ENCODE data around the gene LMO1. TPM values are rescaled to one million over a fixed set of nuclear protein-coding genes. Genes with fewer than 3 reads are reported as not detected.

The LMO1 gene
- total RNA-seq, 1 donor: not detected

DNA sequence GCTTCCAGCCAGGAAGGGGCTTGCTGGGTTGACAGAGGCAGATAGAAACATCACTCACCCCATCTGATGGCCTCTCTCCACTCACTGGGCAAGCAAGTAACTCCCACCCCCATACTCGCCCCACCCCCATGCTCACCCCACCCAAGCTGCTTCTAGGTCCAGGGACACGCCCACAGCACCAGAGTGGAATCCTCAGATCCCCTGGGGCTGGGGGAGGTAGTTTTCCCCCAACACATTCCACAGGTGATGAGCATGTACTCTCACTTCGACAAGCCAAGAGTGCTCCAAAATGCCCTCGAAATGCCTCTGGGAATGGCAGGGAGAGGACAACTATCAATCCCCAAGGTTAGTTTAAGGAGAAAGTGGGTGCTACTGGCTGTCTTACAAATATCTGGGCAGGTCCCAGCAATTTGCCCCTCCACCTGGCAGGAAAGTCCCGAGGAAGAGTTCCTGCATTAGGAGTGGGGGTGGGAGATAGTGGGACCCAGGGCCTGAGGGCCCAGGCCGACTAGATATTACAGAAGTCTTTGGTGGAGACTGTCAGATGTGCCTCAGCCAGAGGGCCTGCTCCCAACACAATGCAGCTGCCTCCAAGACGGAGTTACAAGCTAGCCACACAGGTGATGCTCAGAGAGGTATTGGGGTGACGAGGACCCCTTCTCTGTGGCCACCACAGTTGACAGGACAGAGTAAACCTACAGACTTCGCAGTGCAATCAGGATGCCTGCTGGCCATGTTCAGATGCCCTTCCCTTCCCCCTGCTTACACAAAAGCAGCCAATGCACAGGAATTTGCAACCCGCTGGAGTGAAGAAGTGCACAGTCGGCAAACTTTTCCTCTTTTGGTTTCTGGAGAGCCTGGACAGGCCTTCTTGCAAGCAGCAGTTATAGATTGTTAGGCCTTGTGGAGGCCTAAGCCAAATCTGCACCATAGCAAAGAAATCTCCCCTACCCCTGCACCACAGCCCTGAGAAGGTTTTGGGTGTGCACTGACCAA lies 2.9 kb upstream of the LMO1 start:
- no peaks in the 10 kb centered on the region for H3K79me2 ChIP-seq (ENCODE audit: insufficient read depth, low read length)
- H4K20me1 ChIP-seq (ENCODE audit: insufficient read depth, low read length): peaks cover 3% of the 10 kb centered on the region
- H3K36me3 ChIP-seq (ENCODE audit: insufficient read depth, low read length): no peaks in the 10 kb centered on the region
- no peak overlapping the region for H3K4me3 ChIP-seq (ENCODE audit: insufficient read depth, low read length)
- H3K9me3 ChIP-seq (ENCODE audit: low read depth, low read length): no peaks in the 10 kb centered on the region
- H3K4me2 ChIP-seq (ENCODE audit: insufficient read depth, low read length): no peak overlapping the region
- peaks cover 87% of the 10 kb centered on the region for H3K27me3 ChIP-seq (ENCODE audit: insufficient read depth, low read length)
- TF ChIP-seq, protein P1, sequence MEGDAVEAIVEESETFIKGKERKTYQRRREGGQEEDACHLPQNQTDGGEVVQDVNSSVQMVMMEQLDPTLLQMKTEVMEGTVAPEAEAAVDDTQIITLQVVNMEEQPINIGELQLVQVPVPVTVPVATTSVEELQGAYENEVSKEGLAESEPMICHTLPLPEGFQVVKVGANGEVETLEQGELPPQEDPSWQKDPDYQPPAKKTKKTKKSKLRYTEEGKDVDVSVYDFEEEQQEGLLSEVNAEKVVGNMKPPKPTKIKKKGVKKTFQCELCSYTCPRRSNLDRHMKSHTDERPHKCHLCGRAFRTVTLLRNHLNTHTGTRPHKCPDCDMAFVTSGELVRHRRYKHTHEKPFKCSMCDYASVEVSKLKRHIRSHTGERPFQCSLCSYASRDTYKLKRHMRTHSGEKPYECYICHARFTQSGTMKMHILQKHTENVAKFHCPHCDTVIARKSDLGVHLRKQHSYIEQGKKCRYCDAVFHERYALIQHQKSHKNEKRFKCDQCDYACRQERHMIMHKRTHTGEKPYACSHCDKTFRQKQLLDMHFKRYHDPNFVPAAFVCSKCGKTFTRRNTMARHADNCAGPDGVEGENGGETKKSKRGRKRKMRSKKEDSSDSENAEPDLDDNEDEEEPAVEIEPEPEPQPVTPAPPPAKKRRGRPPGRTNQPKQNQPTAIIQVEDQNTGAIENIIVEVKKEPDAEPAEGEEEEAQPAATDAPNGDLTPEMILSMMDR (IDR thresholded peaks at IDR 0.05; ENCODE audit: extremely low read depth, low read depth, low read length): no peak
- peak; percentile 73 for DNase-seq (ENCODE audit: insufficient read length, low spot score, missing footprints)
- H3K27ac ChIP-seq (ENCODE audit: low read depth, low read length): no peak overlapping the region
- no peak overlapping the region for H2AFZ ChIP-seq (ENCODE audit: low read length)
- H3K4me1 ChIP-seq (ENCODE audit: insufficient read depth, low read length): peaks cover 11% of the 10 kb centered on the region

DNA sequence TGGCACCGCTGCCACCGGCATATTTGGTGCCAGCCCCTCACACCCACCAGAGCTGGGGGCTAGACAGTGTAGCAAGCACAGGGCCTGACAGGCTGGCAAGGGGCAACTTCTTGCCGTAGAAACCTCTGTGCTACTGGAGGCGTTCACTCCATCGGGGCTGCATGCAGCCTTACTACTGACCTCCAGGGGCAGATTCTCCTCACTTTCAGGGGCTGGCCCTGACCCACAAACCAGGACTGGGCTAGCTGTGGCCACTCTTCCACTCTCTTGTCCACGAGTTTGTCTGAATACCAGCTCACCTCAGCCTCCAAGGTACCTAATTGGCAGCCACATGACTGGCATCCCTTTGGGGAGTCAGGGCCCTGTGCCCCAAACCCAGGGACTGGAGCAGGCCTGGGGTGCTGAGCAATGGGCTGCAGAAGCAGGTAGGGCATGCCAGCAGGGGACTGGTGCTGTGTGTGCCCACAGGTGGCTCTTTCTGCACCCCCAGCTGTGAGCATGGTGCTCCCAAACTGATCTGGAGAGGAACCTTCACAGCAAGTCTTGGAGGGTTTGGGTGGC lies 2.1 kb upstream of the LMO1 start:
- no peaks in the 10 kb centered on the region for H3K36me3 ChIP-seq (ENCODE audit: insufficient read depth, low read length)
- peak; percentile 79 for DNase-seq (ENCODE audit: insufficient read length, low spot score, missing footprints)
- H3K4me1 ChIP-seq (ENCODE audit: insufficient read depth, low read length): peaks cover 11% of the 10 kb centered on the region
- no peaks in the 10 kb centered on the region for H3K79me2 ChIP-seq (ENCODE audit: insufficient read depth, low read length)
- TF ChIP-seq, protein P1 (IDR thresholded peaks at IDR 0.05; ENCODE audit: extremely low read depth, low read depth, low read length): peak; percentile 29
- H2AFZ ChIP-seq (ENCODE audit: low read length): no peak overlapping the region
- no peak overlapping the region for H3K27ac ChIP-seq (ENCODE audit: low read depth, low read length)
- peaks cover 87% of the 10 kb centered on the region for H3K27me3 ChIP-seq (ENCODE audit: insufficient read depth, low read length)
- H4K20me1 ChIP-seq (ENCODE audit: insufficient read depth, low read length): peaks cover 3% of the 10 kb centered on the region
- H3K9me3 ChIP-seq (ENCODE audit: low read depth, low read length): no peaks in the 10 kb centered on the region
- H3K4me3 ChIP-seq (ENCODE audit: insufficient read depth, low read length): no peak overlapping the region
- no peak overlapping the region for H3K4me2 ChIP-seq (ENCODE audit: insufficient read depth, low read length)

DNA sequence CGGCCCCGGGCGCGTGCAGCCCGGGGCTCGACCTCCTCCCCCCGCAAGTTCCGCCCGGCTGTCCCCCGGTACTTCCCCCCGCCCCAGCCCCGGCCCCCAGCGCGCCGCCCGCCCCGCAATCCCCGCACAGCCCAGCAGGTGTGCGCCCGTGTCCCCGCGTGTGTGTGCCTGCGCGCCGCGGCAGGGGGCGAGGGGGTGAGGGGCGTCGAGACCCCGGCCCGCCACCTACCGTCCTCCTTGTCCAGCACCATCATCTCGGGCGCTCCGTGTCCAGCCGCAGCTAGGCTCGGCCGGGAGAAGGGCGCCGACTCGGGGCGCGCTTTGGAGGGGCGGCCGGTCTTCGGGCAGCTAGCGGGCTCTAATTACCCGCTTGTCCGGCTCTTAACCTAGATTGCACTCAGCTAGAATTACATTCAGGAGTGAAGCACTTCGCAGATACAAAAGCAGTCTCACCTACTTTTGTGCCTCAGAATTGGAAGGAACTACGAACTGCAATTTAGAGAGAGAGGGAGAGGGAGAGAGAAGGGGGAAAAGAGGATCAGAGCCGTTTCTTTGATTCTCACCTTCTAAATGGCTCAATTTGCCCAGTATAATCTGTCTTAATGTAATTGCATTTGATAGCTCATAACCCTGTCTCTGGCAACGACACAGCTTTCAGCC lies 439 bp downstream of the LMO1 start:
- DNase-seq (ENCODE audit: insufficient read length, low spot score, missing footprints): peak; percentile 84

More for the DNA sequence above, 439 bp downstream of the LMO1 start:
- Histone ChIP-seq H3K9me3 (ENCODE audit: low read depth, low read length) (no peaks in the 10 kb centered on the region), H3K4me3 (ENCODE audit: insufficient read depth, low read length) (peak overlapping the region; percentile 63), H3K79me2 (ENCODE audit: insufficient read depth, low read length) (no peaks in the 10 kb centered on the region), H3K36me3 (ENCODE audit: insufficient read depth, low read length) (no peaks in the 10 kb centered on the region), H2AFZ (ENCODE audit: low read length) (no peak overlapping the region), H3K27ac (ENCODE audit: low read depth, low read length) (no peak overlapping the region), H3K4me1 (ENCODE audit: insufficient read depth, low read length) (peaks cover 17% of the 10 kb centered on the region), H3K27me3 (ENCODE audit: insufficient read depth, low read length) (peaks cover 67% of the 10 kb centered on the region), H3K4me2 (ENCODE audit: insufficient read depth, low read length) (peak overlapping the region; percentile 79), H4K20me1 (ENCODE audit: insufficient read depth, low read length) (peaks cover 3% of the 10 kb centered on the region)
- TF ChIP-seq, protein P1 (IDR thresholded peaks at IDR 0.05; ENCODE audit: extremely low read depth, low read depth, low read length): no peak

Measured in osteoblast (primary cell).